ENCODE measurements around the gene IGF2R. TPM values are rescaled to one million over a fixed set of nuclear protein-coding genes. Genes with fewer than 3 reads are reported as not detected.
"Not testable (repeated sequence)": the region's sequence is repeated elsewhere in the genome, so short reads cannot be mapped to it uniquely, and the experiment has no call there.

The IGF2R gene
- total RNA-seq, 1 donor from 2014 or later, result 144 TPM

DNA sequence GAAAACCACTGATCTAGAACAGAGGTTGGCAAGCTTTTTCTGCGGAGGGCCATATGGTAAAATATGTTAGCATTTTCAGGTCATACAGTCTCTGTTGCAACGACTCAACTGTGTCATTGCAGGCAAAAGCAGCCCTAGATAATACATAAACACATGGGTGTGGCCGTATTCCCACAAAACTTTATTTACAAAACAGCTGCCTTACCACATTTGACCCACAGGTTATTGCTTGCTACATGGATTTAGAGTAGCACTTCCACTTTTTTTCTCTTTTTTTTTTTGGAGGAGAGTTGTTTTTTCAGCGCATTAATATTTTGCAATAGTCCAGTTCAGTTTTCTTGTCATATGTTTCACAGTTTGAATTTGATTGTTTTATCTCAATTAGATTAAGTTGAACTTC, 2.5 kb upstream of the IGF2R start:
- no peak for DNase-seq (ENCODE audit: low spot score, unreplicated experiment)
- no peaks in the 10 kb centered on the region for H3K36me3 Mint-ChIP-seq (ENCODE audit: insufficient read depth)
- H3K4me1 Mint-ChIP-seq (ENCODE audit: low read depth), result peaks cover 14% of the 10 kb centered on the region
- H3K9me3 Mint-ChIP-seq (ENCODE audit: low read depth), result no peaks in the 10 kb centered on the region
- TF ChIP-seq, protein P1, sequence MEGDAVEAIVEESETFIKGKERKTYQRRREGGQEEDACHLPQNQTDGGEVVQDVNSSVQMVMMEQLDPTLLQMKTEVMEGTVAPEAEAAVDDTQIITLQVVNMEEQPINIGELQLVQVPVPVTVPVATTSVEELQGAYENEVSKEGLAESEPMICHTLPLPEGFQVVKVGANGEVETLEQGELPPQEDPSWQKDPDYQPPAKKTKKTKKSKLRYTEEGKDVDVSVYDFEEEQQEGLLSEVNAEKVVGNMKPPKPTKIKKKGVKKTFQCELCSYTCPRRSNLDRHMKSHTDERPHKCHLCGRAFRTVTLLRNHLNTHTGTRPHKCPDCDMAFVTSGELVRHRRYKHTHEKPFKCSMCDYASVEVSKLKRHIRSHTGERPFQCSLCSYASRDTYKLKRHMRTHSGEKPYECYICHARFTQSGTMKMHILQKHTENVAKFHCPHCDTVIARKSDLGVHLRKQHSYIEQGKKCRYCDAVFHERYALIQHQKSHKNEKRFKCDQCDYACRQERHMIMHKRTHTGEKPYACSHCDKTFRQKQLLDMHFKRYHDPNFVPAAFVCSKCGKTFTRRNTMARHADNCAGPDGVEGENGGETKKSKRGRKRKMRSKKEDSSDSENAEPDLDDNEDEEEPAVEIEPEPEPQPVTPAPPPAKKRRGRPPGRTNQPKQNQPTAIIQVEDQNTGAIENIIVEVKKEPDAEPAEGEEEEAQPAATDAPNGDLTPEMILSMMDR (IDR thresholded peaks at IDR 0.05; ENCODE audit: unreplicated experiment), result no peak
- H3K27me3 Mint-ChIP-seq, result peaks cover 40% of the 10 kb centered on the region
- H3K4me3 Mint-ChIP-seq (ENCODE audit: low read depth), result no peak overlapping the region
- no peak overlapping the region for H3K27ac Mint-ChIP-seq

DNA sequence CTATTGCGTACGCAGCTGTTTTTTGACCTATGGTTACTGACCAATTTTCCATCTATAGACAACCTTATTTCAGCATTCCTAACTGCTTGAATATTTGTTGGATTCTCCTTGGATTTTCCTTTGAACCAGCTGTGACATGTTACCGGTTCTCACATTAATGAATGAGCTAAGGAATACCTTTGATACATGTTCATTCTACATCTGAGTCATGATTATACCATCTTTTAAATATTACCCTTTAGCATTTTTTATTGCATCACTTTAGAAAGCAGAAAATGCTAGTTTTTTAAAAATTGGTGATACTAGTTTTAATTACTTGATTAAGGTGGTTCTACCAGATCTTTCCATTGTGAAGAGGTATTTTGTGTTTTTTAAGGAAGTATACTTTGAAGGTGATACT, 1.9 kb upstream of the IGF2R start:
- H3K27ac Mint-ChIP-seq, result no peak overlapping the region
- TF ChIP-seq, protein P1 (IDR thresholded peaks at IDR 0.05; ENCODE audit: unreplicated experiment), result no peak
- peaks cover 16% of the 10 kb centered on the region for H3K4me1 Mint-ChIP-seq (ENCODE audit: low read depth)
- no peaks in the 10 kb centered on the region for H3K9me3 Mint-ChIP-seq (ENCODE audit: low read depth)
- H3K27me3 Mint-ChIP-seq, result peaks cover 35% of the 10 kb centered on the region
- no peak for DNase-seq (ENCODE audit: low spot score, unreplicated experiment)
- H3K4me3 Mint-ChIP-seq (ENCODE audit: low read depth), result no peak overlapping the region
- H3K36me3 Mint-ChIP-seq (ENCODE audit: insufficient read depth), result no peaks in the 10 kb centered on the region

DNA sequence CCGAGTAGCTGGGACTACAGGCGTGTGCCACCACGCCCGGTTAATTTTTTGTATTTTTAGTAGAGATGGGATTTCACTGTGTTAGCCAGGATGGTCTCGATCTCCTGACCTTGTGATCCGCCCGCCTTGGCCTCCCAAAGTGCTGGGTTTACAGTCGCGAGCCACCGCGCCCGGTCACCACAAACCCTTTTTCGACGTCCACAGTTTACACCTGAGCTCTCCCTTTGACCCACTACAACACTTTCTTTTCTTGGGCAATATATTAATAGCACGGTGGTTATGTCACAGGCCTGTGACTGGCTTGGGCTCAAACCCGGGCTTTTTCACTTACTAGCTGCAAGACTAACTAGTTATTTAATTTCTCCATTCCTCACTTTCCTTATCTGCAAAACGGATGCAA, 1.3 kb upstream of the IGF2R start:
- not testable (repeated sequence) for H3K4me3 Mint-ChIP-seq (ENCODE audit: low read depth); H3K9me3 Mint-ChIP-seq (ENCODE audit: low read depth); DNase-seq (ENCODE audit: low spot score, unreplicated experiment); H3K36me3 Mint-ChIP-seq (ENCODE audit: insufficient read depth); H3K27ac Mint-ChIP-seq
- H3K27me3 Mint-ChIP-seq, result peaks cover 28% of the 10 kb centered on the region
- peaks cover 23% of the 10 kb centered on the region for H3K4me1 Mint-ChIP-seq (ENCODE audit: low read depth)

DNA sequence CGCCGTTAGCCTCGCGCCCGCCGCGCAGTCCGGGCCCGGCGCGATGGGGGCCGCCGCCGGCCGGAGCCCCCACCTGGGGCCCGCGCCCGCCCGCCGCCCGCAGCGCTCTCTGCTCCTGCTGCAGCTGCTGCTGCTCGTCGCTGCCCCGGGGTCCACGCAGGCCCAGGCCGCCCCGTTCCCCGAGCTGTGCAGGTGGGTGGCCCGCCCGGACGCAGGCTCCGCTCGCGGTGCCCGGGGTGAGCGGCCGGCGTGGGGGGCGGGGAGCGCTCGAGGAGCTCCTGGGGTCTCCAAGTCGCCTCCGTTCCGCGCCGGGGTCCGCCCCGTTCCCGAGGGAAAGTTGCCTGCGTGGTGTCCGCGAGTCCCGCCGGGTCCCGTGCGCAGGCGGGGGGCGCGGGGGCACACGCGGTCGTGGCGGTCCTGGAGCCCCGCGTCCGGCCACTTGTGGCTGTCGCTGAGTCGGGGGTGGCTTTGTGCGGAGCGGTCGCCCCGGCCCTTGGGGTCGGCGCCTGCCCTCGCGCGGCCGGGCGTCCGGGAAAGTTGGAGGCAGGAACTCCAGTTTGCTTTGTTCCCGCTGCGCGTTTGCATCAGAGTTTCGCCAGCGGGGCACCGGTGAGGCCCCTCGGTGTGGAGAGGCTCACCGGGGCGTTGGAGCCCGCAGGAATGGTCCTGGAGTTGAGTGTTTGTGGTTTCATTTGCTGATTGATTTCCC, 476 bp downstream of the IGF2R start:
- TF ChIP-seq, protein P1 (IDR thresholded peaks at IDR 0.05; ENCODE audit: unreplicated experiment), result peak; percentile 30
- H3K4me1 Mint-ChIP-seq (ENCODE audit: low read depth), result peaks cover 37% of the 10 kb centered on the region
- peaks cover 16% of the 10 kb centered on the region for H3K27me3 Mint-ChIP-seq
- H3K9me3 Mint-ChIP-seq (ENCODE audit: low read depth), result no peaks in the 10 kb centered on the region
- H3K4me3 Mint-ChIP-seq (ENCODE audit: low read depth), result peak overlapping the region; percentile 91
- peak; percentile 42 for DNase-seq (ENCODE audit: low spot score, unreplicated experiment)
- peak overlapping the region; percentile 98 for H3K27ac Mint-ChIP-seq
- H3K36me3 Mint-ChIP-seq (ENCODE audit: insufficient read depth), result no peaks in the 10 kb centered on the region

DNA sequence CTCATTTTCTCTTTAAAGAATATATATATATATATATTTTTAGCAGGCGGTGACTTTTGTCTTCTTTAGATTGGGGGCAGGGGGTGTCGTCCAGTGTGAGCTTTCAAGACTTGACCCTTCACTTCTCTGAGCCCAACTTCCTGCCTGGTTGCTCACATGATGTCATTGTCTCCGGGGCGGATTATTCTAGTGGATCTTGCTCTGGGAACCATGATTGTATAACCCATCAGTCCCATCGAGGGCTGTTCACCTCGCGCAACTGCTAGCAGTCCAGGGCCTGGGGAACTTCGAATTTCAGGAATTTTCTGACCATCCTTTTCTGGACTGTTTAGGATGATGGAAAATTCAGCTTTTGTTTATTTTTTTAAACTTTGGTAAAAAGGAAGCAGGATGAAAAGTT, 1.0 kb downstream of the IGF2R start:
- TF ChIP-seq, protein P1 (IDR thresholded peaks at IDR 0.05; ENCODE audit: unreplicated experiment), result no peak
- H3K4me1 Mint-ChIP-seq (ENCODE audit: low read depth), result peaks cover 41% of the 10 kb centered on the region
- no peaks in the 10 kb centered on the region for H3K36me3 Mint-ChIP-seq (ENCODE audit: insufficient read depth)
- H3K27me3 Mint-ChIP-seq, result peaks cover 10% of the 10 kb centered on the region
- no peaks in the 10 kb centered on the region for H3K9me3 Mint-ChIP-seq (ENCODE audit: low read depth)
- peak; percentile 17 for DNase-seq (ENCODE audit: low spot score, unreplicated experiment)
- H3K27ac Mint-ChIP-seq, result peak overlapping the region; percentile 98
- H3K4me3 Mint-ChIP-seq (ENCODE audit: low read depth), result peak overlapping the region; percentile 91

DNA sequence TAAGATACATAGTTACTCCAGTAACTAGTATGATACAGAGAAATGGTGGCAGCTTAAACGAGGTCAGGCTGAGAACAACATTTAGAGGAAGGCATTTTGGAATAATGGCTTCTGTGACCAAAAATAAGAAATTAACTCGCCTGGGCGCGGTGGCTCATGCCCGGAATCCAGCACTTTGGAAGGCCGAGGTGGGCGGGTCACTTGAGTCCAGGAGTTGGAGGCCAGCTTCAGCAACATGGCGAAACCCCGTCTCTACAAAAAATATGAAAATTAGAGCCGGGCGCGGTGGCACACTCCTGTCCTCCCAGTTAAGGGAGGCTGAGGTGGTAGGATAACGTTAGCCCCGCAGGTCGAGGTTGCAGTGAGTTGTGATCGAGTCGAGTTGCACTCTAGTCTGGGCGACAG, 1.8 kb downstream of the IGF2R start:
- no peaks in the 10 kb centered on the region for H3K9me3 Mint-ChIP-seq (ENCODE audit: low read depth)
- H3K4me3 Mint-ChIP-seq (ENCODE audit: low read depth), result peak overlapping the region; percentile 91
- no peak for DNase-seq (ENCODE audit: low spot score, unreplicated experiment)
- no peaks in the 10 kb centered on the region for H3K36me3 Mint-ChIP-seq (ENCODE audit: insufficient read depth)
- TF ChIP-seq, protein P1 (IDR thresholded peaks at IDR 0.05; ENCODE audit: unreplicated experiment), result no peak
- peaks cover 45% of the 10 kb centered on the region for H3K4me1 Mint-ChIP-seq (ENCODE audit: low read depth)
- peaks cover 10% of the 10 kb centered on the region for H3K27me3 Mint-ChIP-seq
- H3K27ac Mint-ChIP-seq, result peak overlapping the region; percentile 98
